Prostate gland (tissue), 2 donors: ENCODE results near the gene LRRC8E. TPM values are rescaled to one million over a fixed set of nuclear protein-coding genes. Genes with fewer than 3 reads are reported as not detected.

Experiments
- DNase-seq: peaks from one replicate; pipeline ENCODE4 v3.0.0-alpha.2; 2019; ENCODE audit warnings: low spot score
- H3K27ac ChIP-seq, 2 donors: fragments of 200-600 bp; sonication (generic); 2 replicates each; pipeline ENCODE4 v1.5.1; 2017 to 2019
- H3K27me3 ChIP-seq: fragments of 200-600 bp; sonication (generic); replicated peaks from 2 replicates; pipeline ENCODE4 v1.5.1; 2019; ENCODE audit not compliant: insufficient read depth
- H3K36me3 ChIP-seq, 2 donors: fragments of 200-600 bp; sonication (generic); 1 replicate in 1 of 2; 2 replicates in 1 of 2; pipeline versions ENCODE4 v1.5.1 to v1.8.1; 2017 to 2019
- H3K4me1 ChIP-seq: fragments of 200-600 bp; sonication (generic); replicated peaks from 2 replicates; pipeline ENCODE4 v1.5.1; 2019
- H3K4me3 ChIP-seq, 2 donors: fragments of 200-600 bp; sonication (generic); 2 replicates each; pipeline ENCODE4 v1.5.1; 2017 to 2019
- H3K9me3 ChIP-seq: fragments of 200-600 bp; sonication (generic); 2 replicates; pipeline ENCODE4 v1.5.1; 2017
- CTCF ChIP-seq, 4 experiments: fragments of 200-600 bp in 2 of 4; fragments of 450-650 bp in 2 of 4; sonication (generic) in 2 of 4; IDR thresholded peaks; 1 replicate in 3 of 4; 2 replicates in 1 of 4; pipeline ENCODE4 v1.5.1; 2016 to 2019; ENCODE audit warnings: antibody characterized with exemption in 4 of 4, mild to moderate bottlenecking in 2 of 4, moderate library complexity in 2 of 4
- POLR2A ChIP-seq: fragments of 450-650 bp; IDR thresholded peaks from one replicate; pipeline ENCODE4 v1.6.1; 2016; ENCODE audit warnings: antibody characterized with exemption, mild to moderate bottlenecking
- POLR2AphosphoS5 ChIP-seq: sonication (generic); formaldehyde crosslinking; IDR thresholded peaks from one replicate; pipeline ENCODE4 v1.6.1; 2017; ENCODE audit warnings: antibody characterized with exemption
- WGBS: methylation state at CpG from one replicate; pipeline ENCODE4 v1.1.5; 2018; 5-methylcytosine and 5-hydroxymethylcytosine counted together
- intact Hi-C: fragments of 100-400 bp; cut with DNase I; formaldehyde crosslinking; loops from one replicate; pipeline ENCODE4 v1.14.2; 2022
- total RNA-seq, 2 donors: library from RNA; depleted of rRNA; stranded (reverse); fragments of >200 nt; gene quantifications; one replicate each; pipeline ENCODE4 v1.1.0, GENCODE V29; 2016

LRRC8E gene
- total RNA-seq, 2 donors from 2014 or later = 4.8 to 11.7 TPM

DNA sequence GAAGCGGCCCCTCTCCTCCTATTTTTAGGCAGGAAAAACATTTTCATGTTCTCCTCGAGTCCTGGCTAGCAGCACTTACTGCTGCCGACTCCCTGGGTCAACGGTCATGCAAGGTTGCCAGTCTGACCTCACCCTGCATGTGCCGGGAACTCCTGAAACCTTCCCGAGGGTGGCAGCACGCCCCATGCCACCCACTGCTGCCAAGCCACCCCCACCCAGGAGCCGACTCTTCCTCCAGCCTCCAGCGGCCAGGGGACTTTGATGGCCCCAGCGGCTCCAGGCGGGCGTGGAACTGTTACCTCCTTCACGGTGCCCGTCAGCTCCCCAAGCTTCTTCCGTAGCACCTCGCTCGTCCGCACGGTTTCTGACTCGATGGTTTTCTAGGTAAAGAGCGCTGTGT lies 46.5 kb downstream of the LRRC8E start:
- intact Hi-C loops = no loop called here
- no peaks in the 10 kb centered on the region for H3K9me3 ChIP-seq
- peaks cover 12 to 51% of the 10 kb centered on the region in 2 donors for H3K36me3 ChIP-seq
- no peak overlapping the region for H3K4me3 ChIP-seq
- no peaks in the 10 kb centered on the region for H3K27me3 ChIP-seq
- H3K27ac ChIP-seq = no peak overlapping the region
- TF ChIP-seq CTCF (IDR thresholded peaks at IDR 0.05) = no peak
- TF ChIP-seq POLR2A = no peak
- no peak for TF ChIP-seq POLR2AphosphoS5
- WGBS = 88% methylated on average over 21 of the region's 21 CpGs
- H3K4me1 ChIP-seq = peaks cover under 1% of the 10 kb centered on the region
- no peak for DNase-seq

DNA sequence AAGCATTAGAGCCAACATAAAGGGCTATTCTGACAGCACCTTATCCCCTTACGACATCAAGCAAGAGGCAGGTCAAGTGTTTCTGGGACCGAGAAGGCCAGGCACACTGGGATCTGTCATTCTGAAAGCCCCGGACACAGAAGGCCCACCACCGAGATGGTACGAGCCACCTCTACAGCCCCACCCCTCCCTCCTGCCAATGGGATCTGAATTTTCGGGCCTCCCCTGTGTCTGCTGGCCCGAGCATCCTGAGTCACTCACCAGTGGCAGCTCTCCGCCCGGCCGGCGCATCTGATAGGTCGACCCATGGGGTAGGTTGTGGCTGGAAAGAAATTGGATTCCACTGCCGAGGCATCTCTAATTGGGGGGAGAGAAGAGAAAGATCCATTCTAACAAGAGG lies 52.5 kb downstream of the LRRC8E start:
- Histone ChIP-seq H3K9me3 (no peaks in the 10 kb centered on the region), H3K4me3 (no peak overlapping the region), H3K4me1 (no peaks in the 10 kb centered on the region), H3K27me3 (no peaks in the 10 kb centered on the region), H3K36me3 (peaks cover 0 to 16% of the 10 kb centered on the region in 2 donors), H3K27ac (no peak overlapping the region)
- 89% methylated on average over 13 of the region's 13 CpGs for WGBS
- no peak for DNase-seq
- intact Hi-C loops = loop anchor here (5.0 kb wide), 1 partner anchor 61 kb away; no protein-coding TSS in a partner anchor
- TF ChIP-seq CTCF (IDR thresholded peaks at IDR 0.05) (no peak), POLR2A (no peak), POLR2AphosphoS5 (no peak)

- no peak for TF ChIP-seq POLR2AphosphoS5
- no peak for TF ChIP-seq CTCF (IDR thresholded peaks at IDR 0.05)
- TF ChIP-seq POLR2A = no peak
- Histone ChIP-seq H3K36me3 (peaks cover 0 to 6% of the 10 kb centered on the region in 2 donors), H3K4me3 (peak overlapping the region in 1 of 2 donors; percentile 93), H3K4me1 (no peaks in the 10 kb centered on the region), H3K27ac (no peak overlapping the region), H3K27me3 (no peaks in the 10 kb centered on the region), H3K9me3 (no peaks in the 10 kb centered on the region)
- WGBS = 90% methylated on average over 19 of the region's 19 CpGs
- DNase-seq = no peak
- intact Hi-C loops = loop anchor here (5.0 kb wide), 1 partner anchor 60 kb away; no protein-coding TSS in a partner anchor
These were observed 53.7 kb downstream of the LRRC8E start for GRCh38 chr19:7941895-7942596.

GRCh38 chr19:7942981-7943443 lies 54.7 kb downstream of the LRRC8E start:
- no peak for DNase-seq
- no peaks in the 10 kb centered on the region for H3K36me3 ChIP-seq
- TF ChIP-seq POLR2A (no peak), POLR2AphosphoS5 (no peak), CTCF (IDR thresholded peaks at IDR 0.05) (no peak)
- no peaks in the 10 kb centered on the region for H3K4me1 ChIP-seq
- peak overlapping the region; percentile 95 to 97 for H3K27ac ChIP-seq
- peak overlapping the region; percentile 89 to 93 for H3K4me3 ChIP-seq
- 3% methylated on average over 33 of the region's 33 CpGs for WGBS
- no peaks in the 10 kb centered on the region for H3K9me3 ChIP-seq
- H3K27me3 ChIP-seq = no peaks in the 10 kb centered on the region
- intact Hi-C loops = loop anchor here (5.0 kb wide), 1 partner anchor 59 kb away; no protein-coding TSS in a partner anchor
